Cortex of kidney (tissue), 1 donor: Measurements from ENCODE around the gene PLAC1.

Source experiments
- DNase-seq: peaks from one replicate; lab custom pipeline; 2025; lab: John Stamatoyannopoulos, UW

The PLAC1 gene

GRCh38 chrX:134588806-134589205 is 69.5 kb downstream of the PLAC1 start:
- DNase-seq, result no peak

GRCh38 chrX:134580907-134581306 is 77.4 kb downstream of the PLAC1 start:
- no peak for DNase-seq

- no peak for DNase-seq
These were observed 84.6 kb downstream of the PLAC1 start for GRCh38 chrX:134573683-134574035.

DNA sequence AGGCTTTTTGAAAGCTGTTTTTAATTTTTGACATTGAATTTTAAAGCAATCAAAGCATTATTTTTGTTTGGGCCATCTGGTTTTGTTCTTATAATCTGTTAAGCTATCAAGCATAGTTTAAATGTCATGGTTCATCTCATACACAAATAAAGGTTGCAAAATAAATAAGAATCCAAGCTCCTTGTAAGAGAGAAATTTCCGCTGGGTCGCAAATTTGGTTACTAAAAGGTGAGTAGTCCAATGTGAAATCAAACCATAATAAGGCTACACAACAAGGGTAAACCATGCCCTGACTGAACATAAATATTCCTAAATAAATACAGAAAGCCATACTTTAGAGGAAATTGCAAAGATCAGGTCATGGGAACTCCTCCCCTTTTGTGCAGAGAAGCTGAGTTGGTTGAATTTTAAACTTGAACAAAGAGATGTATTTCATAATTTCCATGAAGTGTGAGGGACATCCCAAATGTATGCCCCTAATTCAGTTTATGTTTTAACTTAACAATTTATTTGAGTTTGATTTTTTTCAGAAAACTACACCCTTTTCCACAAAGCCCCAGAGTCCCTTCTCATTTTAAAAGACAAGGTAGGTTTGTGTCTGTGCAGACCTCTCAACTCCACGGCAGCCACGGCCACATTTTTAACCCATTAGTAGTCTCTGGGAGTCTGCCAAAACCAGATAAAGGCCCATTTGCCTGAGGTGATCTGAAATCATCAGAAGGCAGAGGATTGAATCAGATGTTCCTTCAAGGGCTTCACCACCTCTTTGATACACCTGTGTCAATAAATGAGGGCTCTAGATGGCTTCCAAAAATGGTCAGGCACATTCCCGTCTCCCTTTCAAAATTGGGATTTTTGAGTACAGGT is 85.2 kb downstream of the PLAC1 start:
- no peak for DNase-seq

DNA sequence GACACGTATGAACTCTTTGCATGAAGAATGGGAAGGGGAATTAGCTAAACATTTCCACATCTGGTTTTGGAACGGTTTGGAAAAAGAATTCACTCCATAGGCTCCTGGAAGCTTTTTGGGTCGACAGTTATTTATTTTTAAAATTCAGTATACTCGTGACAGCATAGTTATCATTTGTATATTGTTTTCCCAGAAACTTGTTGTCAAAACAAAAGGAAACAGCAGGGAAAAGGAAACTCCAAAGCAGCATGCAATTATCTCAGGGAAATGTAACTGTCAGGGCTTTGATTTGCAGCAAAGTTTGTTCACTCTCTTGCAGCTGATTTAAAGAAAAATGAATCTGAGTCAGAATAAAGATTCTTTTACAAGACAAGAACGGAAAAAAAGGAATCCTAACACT is 86.5 kb downstream of the PLAC1 start:
- no peak for DNase-seq

GRCh38 chrX:134570899-134571298 is 87.4 kb downstream of the PLAC1 start:
- no peak for DNase-seq

GRCh38 chrX:134570509-134570846 is 87.8 kb downstream of the PLAC1 start:
- DNase-seq, result no peak

DNA sequence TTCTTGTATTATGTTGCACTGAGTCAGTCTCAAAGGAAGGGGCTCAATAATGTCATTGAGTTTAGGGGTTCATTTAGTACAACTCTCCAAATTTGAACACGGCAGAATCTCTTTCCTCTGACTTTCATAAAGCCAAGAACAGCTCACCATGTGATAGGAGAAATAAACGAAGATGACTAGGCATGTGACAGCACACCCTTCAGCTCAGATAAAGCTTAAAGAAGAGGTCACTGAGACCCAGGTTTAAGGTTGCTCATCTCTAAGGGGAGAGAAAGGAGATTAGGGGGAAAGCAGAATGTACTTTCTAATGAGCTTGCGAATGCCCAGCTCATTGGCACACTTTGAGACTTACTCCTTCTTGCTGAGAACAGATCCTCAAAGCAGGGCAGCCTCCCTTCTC is 89.0 kb downstream of the PLAC1 start:
- no peak for DNase-seq

DNA sequence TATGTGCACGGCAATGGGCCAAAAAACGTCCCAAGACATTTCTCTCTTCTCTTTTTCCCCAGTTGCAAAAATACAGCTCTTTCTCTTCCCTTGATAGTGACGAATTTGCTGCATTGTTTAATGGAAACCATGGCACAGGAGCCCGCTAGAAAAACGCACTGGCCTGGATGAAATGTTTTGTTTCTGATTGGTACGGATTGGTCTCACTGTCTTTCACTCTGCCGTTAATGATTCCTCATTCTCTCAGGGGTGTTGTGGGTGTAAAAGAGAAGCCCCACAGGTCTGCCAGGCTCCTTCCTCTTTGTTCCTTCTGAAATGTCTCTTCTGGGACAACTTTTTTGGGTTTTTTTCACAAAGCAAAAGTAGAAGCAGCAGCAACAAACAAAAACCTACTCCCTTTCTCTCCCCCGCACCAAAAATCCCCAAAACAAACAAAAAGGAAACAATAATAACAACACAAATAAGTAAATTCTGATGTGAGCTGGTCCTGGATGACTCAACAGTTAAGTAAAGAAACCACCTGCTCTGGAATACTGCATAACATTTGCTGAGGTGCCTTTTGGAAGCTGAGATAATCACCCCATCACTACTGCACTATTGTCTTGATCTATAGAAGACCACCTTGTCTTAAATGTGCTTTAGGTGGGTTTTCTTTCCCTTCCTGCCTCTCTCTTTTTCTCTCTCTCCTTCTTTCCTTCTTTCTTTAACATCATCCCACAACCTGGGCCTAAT is 89.8 kb downstream of the PLAC1 start:
- no peak for DNase-seq

DNA sequence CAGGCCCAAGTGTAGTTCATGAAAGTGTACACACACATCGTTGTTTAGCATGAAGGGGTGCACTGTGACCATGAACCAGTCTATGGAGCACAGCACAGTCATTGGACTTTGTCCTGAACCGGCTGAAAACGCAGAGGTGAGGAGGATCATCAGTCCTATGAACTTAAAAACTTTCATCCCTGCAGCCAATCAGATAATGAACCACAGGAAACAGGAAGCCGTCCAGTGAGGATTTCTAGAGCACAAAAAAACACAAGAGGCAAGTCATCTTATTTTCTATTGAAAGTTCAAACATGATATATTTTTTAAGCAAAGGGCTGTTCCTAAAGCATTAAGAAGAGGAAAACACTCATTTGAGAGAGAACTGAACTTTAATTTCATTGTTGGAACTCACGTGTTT is 91.8 kb downstream of the PLAC1 start:
- no peak for DNase-seq

- no peak for DNase-seq
These were observed 96.3 kb downstream of the PLAC1 start for GRCh38 chrX:134562002-134562401.

- no peak for DNase-seq
These were observed 100.1 kb downstream of the PLAC1 start for GRCh38 chrX:134558133-134558532.

DNA sequence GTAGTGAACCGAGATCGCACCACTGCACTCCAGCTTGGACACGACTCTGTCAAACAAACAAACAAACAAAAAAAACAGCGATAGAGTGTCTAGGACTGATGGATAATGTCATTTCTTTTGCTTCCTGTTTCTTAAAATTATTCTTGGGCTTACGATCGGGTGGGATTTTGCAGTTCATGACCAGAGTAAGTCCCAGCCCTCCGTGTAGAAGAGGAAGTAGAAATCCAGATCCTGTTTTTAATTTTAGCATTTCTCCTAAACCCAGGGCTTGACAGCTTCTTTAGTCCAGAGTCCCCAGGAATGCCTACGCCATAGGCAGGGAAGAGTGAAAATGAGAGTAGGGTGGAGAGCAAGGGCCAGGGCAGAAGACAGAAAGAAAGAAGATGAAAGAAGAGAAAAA is 104.0 kb downstream of the PLAC1 start:
- no peak for DNase-seq

DNA sequence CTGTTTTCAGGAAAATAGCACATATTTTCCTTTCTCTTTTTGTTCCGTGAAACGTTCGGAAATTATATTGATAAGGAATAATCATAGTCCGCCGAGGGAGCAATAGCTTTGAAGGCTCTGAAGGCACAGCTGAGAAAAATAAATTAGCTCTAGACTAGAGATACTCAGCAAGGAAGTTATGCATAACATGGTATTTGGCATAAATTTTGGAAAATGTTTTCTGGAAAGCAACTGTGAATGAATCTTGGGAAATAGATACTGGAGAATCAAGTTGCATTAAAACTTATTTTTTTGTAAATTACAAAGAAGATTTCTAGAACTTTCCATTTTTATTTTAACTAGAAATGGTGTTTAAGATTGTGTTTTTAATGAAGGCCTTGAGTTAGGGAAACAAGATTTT is 105.9 kb downstream of the PLAC1 start:
- DNase-seq, result no peak

DNA sequence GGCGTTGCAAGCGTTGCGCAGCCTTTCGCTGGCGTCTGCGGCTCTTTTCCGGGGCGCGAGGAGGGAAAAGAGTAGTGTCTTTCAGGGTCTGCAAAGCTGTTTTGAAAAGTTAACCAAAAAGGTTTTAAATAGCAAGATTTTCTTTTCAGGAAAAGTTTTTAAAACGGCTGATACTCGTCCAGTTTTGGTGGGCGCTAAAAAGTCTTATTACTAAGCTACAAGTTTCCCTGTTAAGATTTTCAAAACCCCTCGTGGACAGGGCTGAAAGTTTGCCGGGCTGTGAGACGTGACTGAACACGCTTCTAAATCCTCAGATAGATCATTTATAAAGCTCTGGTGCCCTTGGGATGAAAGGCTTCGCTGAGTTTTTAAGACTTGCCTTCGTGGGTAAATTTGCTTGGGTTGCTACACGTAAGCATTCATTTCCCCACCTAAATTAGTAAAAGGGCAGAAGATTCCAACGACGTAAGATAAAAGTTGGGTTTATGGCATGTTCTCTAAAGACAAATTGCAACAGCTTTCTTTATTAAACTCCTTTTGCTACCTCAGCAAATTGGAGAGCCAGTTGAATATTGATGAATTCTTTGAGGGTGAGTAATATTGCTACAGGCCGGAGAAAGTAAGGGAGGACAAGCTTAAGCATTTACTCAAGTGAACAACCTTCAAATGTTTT is 106.8 kb downstream of the PLAC1 start:
- no peak for DNase-seq

- no peak for DNase-seq
These were observed 109.7 kb downstream of the PLAC1 start for GRCh38 chrX:134548257-134549201.

GRCh38 chrX:134547047-134547679 is 111.1 kb downstream of the PLAC1 start:
- no peak for DNase-seq

GRCh38 chrX:134546187-134546586 is 112.1 kb downstream of the PLAC1 start:
- no peak for DNase-seq

- no peak for DNase-seq
These were observed 112.8 kb downstream of the PLAC1 start for GRCh38 chrX:134545510-134545909.

DNA sequence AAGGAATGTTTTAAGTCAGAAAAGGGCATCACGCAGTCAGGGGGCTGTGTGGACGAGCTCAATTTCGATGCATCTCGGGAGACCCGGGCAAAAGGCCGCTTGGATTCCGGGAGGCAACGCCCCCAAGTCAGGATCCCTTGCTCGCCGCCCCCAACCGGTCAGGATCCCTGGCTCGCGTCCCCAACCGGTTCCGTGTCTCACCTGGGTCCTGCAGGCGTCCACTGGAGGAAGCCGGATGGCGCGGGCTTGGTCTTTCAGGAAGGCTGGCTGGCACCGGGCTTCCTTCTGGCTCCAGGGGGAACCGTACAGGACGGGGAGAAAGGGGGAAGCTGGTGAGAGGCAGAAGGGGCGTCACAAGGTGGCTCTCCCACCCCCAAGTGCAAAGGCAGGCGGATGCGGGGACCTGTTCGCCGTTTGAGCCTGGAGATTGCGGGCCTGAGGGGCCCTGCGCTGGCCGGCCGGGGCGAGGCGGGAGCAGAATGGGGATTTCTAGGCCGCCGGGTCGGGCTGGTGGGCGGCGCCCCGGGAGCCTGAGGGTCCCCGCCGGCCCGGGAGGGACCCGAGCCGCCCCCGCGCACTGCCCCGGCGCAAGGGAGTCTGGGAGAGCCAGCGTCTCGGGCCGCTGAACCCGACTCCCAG is 113.6 kb downstream of the PLAC1 start:
- DNase-seq, result no peak

DNA sequence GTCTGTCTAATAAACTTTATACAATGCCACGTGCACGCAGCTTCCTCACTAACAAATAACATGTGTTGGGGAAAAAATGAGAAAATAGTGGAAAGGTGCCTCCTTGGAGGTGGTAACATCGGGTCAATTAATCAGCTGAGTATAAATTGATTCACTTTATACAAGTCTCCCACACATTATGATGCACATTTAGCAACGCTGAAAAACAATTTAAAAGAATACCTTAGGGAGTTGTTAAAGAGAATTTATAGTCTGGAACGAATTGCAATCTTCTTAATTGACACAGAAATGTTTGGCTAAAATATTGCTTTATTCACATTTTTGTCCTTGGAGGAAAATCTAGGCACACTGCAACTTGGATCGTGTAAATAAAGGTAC is 114.1 kb downstream of the PLAC1 start:
- DNase-seq, result no peak
